Measurements from ENCODE around the gene ZNF283.
"Not testable (repeated sequence)": the region's sequence is repeated elsewhere in the genome, so short reads cannot be mapped to it uniquely, and the experiment has no call there.

The ZNF283 gene

DNA sequence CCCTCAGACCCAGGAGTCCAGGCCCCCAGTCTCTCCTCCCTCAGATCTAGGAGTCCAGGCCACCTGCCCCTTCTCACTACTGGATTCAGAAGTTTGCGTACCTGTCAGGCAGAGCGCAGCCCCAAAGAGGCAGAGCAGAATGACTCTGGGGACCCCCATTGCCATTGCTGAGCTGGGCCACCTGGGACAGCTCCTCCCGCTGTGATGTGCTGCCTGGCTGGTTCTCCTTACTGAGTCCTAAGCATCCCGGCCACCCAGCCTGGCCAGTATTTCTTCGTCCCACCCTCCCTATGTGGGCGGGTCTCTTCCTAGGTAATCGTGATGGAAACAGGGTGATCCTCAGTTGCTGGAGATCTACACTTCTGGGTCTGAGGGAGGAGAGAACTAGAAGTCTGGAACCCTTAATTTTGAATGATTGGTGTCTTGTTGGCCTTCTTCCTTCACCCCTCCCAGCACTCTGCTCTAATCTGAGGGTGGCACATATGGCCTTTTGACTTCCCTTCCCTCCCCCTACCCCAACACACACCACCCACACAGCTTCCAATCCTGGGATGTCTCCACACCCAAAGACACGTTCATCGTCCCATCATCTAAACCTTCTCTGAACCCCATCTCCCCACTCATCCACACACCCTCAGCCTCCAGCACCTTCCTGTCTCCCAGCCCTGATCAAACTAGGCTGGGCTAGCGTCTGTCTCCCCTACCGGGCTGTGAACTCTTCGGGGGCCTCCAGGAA lies 24.7 kb upstream of the ZNF283 start, which contains the start of gene LYPD5:
LYPD5 (minus strand) TSS at position 232 of the 736 bp plus-strand sequence; CDS start at position 165, 67 bp downstream.
- FAIRE-seq = no peak

DNA sequence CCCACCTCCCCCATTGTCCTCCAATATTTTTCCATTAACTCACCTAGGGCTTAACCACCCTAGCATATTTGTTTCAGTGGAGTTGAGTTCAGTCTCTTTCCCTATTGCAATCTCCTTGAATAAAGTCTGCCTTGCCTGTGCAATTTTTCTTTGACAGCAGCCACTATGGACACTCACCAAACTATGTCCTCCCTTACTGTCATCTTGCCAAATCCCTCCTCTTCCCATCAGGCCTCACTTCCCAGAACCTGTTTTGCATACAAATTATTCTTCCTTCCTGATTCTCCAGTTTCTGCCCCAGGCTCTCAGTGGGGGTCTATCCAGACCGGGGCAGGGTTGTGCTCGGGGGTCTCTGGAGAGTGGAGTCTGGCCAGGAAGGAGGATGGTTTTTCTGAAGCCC lies 22.7 kb upstream of the ZNF283 start:
- FAIRE-seq = no peak

DNA sequence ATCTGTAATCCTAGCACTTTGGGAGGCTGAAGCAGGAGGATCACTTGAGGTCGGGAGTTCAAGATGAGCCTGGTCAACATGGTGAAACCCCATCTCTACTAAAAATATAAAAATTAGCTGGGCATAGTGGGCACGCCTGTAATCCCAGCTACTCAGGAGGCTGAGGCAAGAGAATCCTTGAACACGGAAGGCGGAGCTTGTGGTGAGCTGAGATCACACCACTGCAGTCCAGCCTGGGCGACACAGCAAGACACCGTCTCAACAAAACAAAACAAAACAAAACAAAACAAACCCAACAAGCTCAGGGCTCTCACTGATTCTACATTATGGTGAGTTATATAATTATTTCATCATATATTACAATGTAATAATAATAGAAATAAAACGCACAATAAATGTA lies 20.7 kb upstream of the ZNF283 start:
- FAIRE-seq = not testable (repeated sequence)

DNA sequence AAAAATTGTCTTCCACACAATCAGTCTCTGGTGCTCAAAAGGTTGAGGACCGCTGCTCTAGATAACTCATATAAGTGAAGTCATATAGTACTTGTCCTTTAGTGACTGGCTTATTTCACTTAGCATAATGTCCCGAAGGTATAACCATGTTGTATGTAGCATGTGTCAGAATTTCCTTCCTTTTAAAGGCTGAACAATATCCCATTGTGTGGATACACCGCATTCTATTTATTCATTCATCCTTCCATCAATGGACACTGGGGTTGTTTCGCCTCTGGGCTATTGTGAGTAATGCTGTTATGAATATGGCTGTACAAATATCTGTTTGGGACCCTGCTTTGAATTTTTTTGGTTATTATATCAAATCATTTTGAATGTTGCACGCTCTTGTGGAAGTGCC lies 20.3 kb upstream of the ZNF283 start:
- no peak for FAIRE-seq

DNA sequence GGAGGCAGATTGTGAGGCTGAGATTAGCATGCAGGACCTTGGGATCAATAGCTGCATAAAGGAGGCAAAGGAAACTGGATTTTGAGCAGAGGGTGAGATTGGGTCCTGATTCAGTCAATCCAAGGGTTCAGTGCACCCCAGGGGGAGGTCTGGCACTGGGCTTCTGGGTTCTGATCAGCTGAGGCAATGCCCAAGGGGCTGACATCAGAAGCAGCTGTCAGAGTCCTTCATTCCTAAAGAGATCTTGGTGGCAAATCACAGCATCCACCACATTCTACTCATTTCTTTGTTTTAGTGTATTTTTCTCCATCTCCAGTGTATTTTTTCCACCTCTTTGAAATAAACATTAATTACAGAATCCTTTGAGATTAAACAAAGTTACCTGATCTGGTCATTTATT lies 19.5 kb upstream of the ZNF283 start:
- no peak for FAIRE-seq

DNA sequence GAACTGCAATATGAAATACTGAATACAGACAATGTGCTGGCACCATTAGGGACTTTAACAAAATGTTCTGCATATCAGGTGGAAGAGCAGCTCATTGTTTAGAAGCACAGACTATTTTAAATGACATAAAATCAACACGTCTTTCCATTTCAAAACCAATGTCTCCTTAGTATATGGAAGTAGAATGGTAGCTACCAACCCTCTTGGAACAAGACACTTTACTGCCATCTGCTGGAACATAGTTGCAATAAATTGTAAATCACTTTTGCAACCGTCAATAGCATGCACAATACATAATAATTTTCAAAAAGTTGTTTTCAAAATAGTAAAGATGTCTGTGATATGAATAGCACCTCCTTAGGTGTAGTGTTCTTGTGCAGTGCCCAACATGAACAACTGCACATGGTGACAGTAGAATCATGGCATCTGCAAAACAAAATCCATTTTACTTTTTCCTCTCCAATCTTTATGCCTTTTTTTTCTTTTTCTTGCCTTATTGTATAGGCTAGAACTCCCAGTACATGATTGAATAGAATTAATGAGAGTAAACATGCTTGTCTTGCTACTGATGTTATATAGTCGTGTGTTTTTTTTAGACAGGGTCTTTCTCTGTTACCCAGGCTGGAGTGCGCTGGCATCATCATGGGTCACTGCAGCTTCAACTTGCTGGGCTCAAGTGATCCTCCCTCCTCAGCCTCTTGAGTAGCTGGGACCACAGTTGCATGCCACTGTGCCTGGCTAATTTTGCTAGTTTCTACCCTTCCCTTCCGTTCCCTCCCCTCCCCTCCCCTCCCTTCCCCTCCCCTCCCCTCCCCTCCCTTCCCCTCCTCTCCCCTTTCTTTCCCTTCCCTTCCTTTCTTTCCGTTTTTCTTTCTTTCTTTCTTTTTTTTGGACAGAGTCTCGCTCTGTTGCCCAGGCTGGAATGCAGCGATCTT lies 17.1 kb upstream of the ZNF283 start:
- FAIRE-seq = peak; percentile 92

DNA sequence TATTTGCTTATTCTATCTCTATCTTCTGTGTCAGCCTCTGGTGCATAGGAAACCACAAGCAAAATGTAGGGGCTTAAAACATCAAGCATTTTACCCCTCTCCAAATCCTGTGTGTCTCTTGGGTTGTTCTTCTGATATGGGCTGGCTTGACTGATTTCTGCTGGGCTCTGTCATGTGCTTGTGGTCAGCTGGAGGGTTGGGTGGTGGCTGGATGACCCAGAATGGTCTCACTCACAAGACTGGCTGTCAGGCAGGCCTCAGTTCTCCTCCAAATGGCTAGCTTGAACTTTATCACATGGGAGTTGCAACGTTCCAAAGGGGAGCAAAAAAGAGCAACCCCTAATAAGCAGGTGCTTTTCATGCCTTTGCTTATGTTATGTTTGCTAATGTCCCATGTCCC lies 15.3 kb upstream of the ZNF283 start:
- no peak for FAIRE-seq

DNA sequence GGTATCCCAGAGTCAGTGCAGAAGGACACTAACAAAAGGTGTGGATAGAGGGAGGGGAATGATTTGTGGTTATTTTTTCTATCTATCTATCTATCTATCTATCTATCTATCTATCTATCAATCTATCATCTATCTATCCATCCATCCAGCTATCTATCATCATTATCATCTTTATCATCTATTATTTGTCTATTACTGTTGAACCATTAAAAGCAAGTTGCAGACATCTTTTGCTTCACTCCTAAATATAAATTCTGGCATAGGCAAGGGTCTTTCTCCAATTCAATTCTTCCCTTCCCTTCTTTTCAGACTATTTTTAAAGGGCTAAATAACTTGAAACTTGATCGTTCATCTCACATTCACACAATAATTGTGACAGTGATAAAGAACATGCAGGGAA lies 14.9 kb upstream of the ZNF283 start:
- FAIRE-seq = no peak

DNA sequence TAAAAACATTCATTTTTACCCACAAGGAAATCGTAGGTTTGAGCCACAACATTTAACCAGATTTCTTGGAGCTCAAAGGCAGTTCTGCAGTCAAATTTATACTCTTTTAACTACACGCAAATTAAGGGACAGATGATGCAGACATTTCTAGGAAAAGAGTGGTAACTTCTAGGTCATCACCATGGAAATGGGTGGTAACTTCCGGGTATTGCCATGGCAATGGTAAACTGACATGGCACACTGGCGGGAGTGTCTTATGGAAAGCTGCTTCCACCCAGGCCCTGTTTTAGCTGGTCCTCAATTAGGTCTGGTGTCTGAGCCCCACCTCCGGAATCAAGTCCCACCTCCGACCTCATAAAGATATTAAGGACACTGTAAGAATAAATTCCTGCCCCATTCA lies 14.4 kb upstream of the ZNF283 start:
- no peak for FAIRE-seq

DNA sequence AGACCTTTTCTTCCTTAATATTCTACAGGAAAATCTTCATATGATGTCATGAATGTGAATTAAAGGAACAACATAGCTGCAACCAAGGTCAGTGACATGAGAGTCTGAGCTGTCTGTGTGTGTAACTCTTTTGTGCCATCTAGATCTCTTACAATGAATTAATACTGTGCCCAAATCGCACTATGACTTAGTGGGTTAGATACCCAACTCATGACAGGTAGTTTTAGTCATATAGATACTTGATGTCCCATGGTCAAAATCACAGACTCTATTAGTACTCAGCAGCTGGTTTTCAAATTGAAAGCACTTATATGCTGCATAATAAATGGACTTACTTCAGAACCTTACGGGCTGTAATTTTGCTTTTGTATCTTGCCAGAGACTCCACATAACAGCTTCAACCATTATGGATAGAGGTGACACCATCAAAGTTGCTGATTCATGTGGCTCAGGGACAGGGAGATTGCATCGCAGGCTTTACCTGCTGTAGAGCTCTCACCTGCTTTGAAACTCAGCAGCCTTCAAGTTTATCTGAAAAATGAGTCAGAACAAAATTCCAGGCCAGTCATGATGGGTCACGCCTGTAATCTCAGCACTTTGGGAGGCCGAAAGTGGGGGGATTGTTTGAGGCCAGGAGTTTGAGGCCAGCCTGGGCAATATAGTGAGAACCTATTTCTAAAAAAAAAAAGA lies 12.3 kb upstream of the ZNF283 start:
- FAIRE-seq = no peak

DNA sequence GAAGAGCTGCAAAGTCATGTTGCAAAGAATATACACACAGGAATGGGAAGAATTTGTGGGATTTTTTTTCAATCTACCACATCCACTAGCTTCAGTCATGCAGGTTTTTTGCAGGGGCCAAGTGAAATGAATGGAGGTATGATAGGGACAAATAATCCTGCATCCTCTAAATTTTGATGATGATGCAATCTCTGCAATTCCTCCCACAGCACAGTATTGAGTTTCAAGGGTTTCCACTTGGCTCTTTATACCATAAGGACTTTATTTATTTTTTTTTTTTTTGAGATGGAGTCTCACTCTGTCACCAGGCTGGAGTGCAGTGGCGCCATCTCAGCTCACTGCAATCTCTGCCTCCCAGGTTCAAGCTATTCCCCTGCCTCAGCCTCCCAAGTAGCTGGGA lies 9.7 kb upstream of the ZNF283 start:
- not testable (repeated sequence) for FAIRE-seq

DNA sequence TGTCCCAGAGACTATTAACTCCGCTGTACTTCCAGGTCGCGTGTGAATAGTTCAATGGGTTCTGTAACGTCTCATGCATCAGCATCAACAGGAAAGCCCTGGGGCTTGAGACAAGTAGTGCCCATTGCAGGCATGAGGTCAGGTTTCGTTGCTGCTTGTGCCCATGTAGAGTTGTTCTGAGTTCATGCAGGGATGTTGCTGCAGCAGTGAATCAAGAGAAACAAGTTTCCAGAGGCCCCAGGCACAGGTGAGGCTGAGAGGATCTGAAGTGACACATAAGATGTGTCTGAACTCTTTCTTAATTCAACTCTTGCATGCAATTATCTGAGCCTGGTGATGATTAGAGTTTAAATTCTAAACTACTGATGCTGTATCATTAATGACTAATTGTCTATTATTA lies 8.6 kb upstream of the ZNF283 start:
- no peak for FAIRE-seq

DNA sequence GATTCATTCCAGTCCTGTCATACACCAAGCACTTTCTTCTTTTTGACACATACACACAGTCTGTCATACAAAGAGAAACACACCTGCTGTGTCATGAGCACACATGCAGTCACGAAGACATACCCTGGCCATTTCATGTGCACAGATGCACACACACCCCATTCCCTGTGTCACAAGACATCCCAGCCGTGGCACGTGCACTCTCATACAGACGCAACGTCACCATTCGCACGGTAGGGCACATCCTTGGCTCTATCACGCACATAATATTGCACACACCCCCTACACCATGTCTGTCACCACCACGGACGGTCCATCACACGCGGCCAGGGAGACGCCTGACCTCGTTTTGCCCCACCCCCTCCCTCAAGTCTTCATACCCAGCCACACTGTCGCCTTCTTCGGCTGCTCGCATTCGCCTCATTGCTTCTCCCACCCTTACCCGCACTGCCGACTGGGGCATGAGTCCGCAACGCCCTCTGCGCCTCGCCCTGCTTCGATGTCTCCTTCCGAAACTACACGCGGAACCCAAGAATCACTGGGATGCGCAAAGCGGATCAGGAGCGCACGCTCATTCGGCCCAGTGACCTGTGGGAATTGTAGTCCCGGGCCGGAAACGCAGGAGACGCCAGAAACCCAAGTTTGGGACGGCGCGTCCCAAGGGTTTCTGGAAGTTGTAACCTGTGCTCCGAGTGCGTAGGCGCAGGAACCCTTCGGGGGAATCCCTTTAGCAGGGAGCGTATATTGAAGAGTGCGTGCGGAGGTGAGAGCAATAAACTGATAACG lies 6.8 kb upstream of the ZNF283 start:
- no peak for FAIRE-seq

DNA sequence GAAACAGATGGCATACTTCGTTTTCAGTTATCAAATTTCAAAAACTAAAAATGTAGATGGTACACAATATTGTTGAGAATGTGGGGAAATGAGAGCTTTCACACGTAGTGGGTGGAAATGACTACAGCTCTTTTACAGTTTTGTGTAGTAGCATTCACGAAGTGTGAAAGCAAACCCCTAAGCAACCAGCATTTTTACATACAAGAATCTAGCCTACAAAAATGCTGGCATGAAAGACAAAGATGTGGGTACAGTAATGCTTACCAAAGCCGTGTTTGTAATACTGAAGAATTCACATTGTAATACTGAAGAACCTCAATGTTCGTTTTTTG lies 6.3 kb upstream of the ZNF283 start:
- no peak for FAIRE-seq

DNA sequence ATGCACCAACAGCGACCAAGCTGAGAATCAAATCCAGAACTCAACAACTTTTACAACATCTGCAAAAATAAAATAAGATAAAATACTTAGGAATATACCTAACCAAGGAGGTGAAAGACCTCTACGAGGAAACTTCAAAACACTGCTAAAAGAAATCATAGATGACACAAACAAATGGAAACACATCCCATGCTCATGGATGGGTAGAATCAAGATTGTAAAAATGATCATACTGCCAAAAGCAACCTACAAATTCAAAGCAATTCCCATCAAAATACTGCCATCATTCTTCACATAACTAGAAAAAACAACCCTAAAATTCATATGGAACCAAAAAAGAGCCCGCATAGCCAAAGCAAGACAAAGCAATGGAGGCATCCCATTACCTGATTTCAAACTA lies 3.3 kb upstream of the ZNF283 start:
- FAIRE-seq = not testable (repeated sequence)

DNA sequence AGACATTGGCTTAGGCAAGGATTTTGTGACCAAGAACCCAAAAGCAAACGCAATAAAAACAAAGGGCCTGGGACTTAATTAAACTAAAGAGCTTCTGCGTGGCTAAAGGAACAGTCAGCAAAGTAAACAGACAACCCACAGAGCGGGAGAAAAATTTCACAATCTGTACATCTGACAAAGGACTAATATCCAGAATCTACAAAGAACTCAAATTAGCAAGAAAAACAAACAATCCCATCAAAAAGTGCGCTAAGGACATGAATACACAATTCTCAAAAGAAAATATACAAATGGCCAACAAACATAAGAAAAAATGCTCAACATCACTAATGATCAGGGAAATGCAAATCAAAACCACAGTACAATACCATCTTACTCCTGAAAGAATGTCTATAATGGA lies 2.5 kb upstream of the ZNF283 start:
- FAIRE-seq = not testable (repeated sequence)

DNA sequence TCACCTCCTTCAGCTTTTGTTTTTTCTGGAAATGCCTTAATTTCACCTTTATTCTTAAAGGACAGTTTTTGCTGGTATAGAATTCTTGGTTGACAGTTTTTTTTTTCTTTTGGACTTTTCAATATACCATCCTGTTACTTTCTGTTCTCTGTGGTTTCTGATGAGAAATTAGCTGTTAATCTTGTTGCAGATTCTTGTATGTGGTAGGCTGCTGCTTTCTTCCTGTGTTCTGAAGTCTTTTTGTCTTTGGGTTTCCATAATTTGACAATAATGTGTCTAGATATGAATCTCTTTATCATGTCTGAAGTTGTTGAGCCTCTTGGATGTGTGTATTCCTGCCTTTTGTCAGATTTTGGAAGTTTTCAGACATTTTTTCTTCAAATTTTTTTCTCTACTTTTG lies 12.0 kb downstream of the ZNF283 start:
- FAIRE-seq = no peak

DNA sequence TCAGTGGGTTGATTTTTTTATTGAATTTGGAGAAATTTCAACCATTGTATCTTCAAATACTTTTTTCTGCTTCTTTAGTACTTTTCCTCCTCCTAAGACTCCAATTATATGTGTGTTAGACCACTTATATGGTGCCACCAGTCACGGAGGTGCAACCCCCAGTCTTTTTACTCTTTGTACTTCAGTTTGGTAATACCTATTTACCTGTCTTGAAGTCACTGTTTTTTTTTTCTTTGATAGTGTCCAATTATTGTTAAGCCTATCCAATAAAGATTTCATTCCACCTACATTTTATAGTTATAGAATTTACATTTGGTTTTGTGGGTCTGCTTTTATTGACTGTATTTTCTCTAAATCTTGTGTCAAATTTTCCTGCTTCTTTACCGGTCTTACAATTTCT lies 14.9 kb downstream of the ZNF283 start:
- FAIRE-seq = no peak

DNA sequence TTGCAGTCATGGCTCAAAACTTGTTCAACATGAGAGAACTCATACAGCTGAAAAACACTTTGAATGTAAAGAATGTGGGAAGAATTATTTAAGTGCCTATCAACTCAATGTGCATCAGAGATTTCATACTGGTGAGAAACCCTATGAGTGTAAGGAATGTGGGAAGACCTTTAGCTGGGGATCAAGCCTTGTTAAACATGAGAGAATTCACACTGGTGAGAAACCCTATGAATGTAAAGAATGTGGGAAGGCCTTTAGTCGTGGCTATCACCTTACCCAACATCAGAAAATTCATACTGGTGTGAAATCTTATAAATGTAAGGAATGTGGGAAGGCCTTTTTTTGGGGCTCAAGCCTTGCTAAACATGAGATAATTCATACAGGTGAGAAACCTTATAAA lies 20.1 kb downstream of the ZNF283 start:
- FAIRE-seq = no peak

DNA sequence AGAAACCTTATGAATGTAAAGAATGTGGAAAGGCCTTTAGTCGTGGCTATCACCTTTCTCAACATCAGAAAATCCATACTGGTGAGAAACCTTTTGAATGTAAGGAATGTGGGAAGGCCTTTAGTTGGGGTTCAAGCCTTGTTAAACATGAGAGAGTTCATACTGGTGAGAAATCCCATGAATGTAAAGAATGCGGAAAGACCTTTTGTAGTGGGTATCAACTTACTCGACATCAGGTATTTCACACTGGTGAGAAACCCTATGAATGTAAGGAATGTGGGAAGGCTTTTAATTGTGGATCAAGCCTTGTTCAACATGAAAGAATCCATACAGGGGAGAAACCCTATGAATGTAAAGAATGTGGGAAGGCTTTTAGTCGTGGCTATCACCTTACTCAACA lies 20.8 kb downstream of the ZNF283 start:
- FAIRE-seq = no peak

DNA sequence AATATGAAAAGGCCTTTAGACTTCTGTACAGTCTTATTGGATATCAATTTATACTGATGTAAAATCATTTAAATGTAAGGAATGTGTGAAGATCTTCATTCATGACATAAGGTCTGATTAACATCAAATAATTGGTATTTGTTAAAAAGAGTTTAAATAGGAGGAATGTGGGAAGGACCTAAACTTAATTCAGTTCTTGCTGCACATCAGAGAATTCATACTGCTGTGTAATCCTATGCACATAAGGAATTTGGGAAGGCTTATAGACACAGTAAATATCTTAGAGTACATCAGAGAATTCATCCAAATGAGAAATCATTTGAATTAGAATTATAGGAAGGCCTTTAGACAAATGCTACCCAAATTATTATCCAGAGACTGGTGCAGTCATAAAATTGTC lies 21.7 kb downstream of the ZNF283 start:
- FAIRE-seq = no peak

DNA sequence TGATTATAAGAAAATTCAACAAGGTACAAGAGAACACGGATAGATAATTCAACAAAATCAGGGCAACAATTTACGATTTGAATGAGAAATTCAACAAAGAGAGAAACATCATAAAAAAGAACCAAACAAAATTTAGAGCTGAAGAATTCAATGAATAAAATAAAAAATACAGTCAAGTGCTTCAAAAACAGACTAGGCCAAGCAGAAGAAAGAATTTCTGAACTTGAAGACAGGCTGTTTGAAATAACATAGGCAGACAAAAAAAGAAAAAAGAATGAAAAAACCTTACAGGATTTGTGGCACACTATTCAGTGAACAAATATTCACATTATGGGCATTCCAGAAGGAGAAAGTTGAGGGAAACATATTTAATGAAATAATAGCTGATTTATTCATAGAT lies 31.1 kb downstream of the ZNF283 start:
- FAIRE-seq = no peak

DNA sequence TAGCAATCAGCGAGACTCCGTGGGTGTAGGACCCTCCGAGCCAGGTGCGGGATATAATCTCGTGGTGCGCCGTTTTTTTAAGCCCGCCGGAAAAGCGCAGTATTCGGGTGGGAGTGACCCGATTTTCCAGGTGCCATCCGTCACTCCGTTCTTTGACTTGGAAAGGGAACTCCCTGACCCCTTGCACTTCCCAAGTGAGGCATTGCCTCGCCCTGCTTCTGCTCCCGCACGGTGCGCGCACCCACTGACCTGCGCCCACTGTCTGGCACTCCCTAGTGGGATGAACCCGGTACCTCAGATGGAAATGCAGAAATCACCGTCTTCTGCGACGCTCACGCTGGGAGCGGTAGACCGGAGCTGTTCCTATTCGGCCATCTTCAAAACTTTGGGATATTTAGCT lies 39.8 kb downstream of the ZNF283 start:
- FAIRE-seq = not testable (repeated sequence)

Measured in colon (tissue), 2 donors.